ENCODE data around the gene LMAN1L. TPM values are rescaled to one million over a fixed set of nuclear protein-coding genes. Genes with fewer than 3 reads are reported as not detected.
A peak's percentile ranks its signal among the peaks of the same experiment; 100 is the strongest.

LMAN1L gene
- total RNA-seq, 2 donors from 2014 or later, result not detected

DNA sequence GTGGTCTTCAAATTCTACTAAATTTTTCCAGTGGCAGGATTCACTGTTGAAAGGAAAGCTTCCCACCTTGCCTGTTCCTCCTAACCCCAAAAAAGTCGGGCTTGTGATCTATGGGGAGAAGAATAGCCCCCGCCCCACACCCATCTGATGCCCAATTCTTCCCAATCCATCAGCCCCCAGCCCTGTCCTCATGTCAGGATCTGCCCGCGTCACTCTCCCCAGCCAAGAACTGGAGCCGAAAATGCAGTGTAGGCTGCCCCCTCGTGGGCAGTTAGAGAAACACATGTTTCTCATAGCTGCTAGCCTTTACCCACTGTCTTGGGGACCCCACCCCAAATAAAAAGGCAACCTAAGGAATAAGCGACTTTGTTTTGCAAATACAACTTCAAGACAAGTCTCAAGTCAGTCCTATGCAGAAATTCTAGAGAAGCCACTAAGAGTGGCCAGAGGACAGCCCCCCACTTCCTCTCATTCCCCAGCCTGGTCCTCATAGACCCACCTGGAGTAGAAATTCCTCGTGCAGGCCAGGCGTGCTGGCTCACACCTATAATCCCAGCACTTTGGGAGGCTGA, 43.8 kb upstream of the LMAN1L start:
- H3K27me3 ChIP-seq, result no peaks in the 10 kb centered on the region
- no peak for TF ChIP-seq POLR2A (IDR thresholded peaks at IDR 0.05)
- TF ChIP-seq, protein P1, sequence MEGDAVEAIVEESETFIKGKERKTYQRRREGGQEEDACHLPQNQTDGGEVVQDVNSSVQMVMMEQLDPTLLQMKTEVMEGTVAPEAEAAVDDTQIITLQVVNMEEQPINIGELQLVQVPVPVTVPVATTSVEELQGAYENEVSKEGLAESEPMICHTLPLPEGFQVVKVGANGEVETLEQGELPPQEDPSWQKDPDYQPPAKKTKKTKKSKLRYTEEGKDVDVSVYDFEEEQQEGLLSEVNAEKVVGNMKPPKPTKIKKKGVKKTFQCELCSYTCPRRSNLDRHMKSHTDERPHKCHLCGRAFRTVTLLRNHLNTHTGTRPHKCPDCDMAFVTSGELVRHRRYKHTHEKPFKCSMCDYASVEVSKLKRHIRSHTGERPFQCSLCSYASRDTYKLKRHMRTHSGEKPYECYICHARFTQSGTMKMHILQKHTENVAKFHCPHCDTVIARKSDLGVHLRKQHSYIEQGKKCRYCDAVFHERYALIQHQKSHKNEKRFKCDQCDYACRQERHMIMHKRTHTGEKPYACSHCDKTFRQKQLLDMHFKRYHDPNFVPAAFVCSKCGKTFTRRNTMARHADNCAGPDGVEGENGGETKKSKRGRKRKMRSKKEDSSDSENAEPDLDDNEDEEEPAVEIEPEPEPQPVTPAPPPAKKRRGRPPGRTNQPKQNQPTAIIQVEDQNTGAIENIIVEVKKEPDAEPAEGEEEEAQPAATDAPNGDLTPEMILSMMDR (IDR thresholded peaks at IDR 0.05), result peak; percentile 59 to 84 (median 78)
- peak; percentile 68 for ATAC-seq
- DNase-seq, result peak; percentile 67 to 74 (median 68)
- no peak overlapping the region for H3K4me3 ChIP-seq
- H3K4me1 ChIP-seq, result peaks cover 6% of the 10 kb centered on the region
- intact Hi-C loops (cut with DNase I), result loop anchor here (5.0 to 10.0 kb wide), 2 partner anchors 137 to 384 kb away; no protein-coding TSS in a partner anchor
- no peaks in the 10 kb centered on the region for H3K36me3 ChIP-seq (replicated peaks in 1 of 2; ENCODE audit: insufficient read depth in 1 of 2, low read depth in 2 of 2)
- no peak overlapping the region for H3K27ac ChIP-seq
- H3K9me3 ChIP-seq, result no peaks in the 10 kb centered on the region
- WGBS, 2 donors, result 1 to 2% methylated on average over 9 of the region's 9 CpGs

DNA sequence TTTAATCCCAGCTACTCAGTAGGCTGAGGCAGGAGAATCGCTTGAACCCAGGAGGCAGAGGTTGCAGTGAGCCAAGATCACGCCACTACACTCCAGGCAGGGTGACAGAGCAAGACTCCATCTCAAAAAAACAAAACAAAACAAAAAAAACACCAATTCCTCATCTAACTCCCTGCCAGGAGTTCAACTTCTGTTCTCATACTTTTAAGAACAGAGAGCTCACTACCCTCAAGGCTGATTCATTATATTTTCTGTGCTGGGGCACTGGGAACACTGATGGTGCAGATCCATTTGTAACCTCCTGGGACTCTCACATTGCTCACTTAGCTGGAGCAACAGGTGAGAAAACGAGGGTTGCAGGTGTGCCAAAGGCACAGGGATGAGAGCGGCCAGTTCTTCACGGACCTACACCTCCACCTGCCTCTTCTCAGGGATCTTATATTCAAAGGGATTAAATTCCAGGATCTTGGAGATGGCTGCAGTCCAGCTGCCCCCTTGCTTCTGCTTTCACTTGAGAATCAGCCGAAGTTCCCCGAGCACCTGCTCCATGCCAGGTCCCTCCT, 43.1 kb upstream of the LMAN1L start:
- H3K4me3 ChIP-seq, result no peak overlapping the region
- TF ChIP-seq POLR2A (IDR thresholded peaks at IDR 0.05), result no peak
- TF ChIP-seq, protein P1 (IDR thresholded peaks at IDR 0.05), result no peak
- no peaks in the 10 kb centered on the region for H3K9me3 ChIP-seq
- WGBS, 2 donors, result 16 to 45% methylated on average over 5 to 7 of the region's 7 CpGs
- H3K27ac ChIP-seq, result no peak overlapping the region
- H3K27me3 ChIP-seq, result no peaks in the 10 kb centered on the region
- DNase-seq (no peak), ATAC-seq (no peak)
- H3K4me1 ChIP-seq, result peaks cover 6% of the 10 kb centered on the region
- no peaks in the 10 kb centered on the region for H3K36me3 ChIP-seq (replicated peaks in 1 of 2; ENCODE audit: insufficient read depth in 1 of 2, low read depth in 2 of 2)
- intact Hi-C loops (cut with DNase I), result loop anchor here (5.0 to 10.0 kb wide), 3 partner anchors 137 to 385 kb away; no protein-coding TSS in a partner anchor

DNA sequence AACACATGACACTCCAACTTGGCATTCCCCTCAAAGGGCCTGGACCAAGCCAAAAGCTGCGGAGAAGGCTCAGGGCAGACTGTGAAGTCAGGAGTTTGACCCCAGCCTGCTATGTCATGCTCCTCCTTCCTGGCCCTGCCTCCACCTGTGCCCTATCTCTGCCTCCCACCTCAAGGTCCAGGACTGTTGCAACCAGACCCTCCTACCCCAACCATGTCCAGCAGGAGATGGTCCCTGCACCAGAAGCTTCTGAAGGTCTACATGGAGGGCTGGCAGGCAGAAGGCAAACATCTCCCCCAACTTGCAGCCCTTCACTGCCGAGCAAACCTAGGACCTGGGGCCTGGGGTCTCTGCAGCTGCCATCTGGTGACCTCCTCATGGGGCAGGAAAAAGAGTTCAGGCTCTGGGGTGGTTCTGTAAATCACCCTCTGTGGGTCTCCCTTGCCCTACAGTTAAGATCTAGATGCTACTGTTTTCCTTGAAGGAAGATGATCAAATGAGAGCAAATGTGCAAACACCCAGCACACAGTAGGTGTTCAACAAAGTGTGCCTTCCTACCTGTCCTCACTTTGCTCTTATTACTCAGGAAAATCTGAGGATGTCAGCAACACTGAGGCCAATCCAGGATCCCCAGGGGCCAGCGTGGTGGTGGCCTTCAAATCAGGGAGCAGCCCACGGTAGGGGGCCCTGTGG, 42.3 kb upstream of the LMAN1L start:
- Histone ChIP-seq H3K4me3 (no peak overlapping the region), H3K9me3 (no peaks in the 10 kb centered on the region), H3K27me3 (no peaks in the 10 kb centered on the region), H3K36me3 (replicated peaks in 1 of 2; ENCODE audit: insufficient read depth in 1 of 2, low read depth in 2 of 2) (no peaks in the 10 kb centered on the region), H3K4me1 (peaks cover 6% of the 10 kb centered on the region), H3K27ac (no peak overlapping the region)
- no peak for TF ChIP-seq POLR2A (IDR thresholded peaks at IDR 0.05)
- TF ChIP-seq, protein P1 (IDR thresholded peaks at IDR 0.05), result no peak
- DNase-seq (no peak), ATAC-seq (no peak)
- WGBS, 2 donors, result 19 to 34% methylated on average over 2 to 4 of the region's 4 CpGs
- intact Hi-C loops (cut with DNase I), result loop anchor here (5.0 kb wide), 1 partner anchor 182 kb away; no protein-coding TSS in a partner anchor

DNA sequence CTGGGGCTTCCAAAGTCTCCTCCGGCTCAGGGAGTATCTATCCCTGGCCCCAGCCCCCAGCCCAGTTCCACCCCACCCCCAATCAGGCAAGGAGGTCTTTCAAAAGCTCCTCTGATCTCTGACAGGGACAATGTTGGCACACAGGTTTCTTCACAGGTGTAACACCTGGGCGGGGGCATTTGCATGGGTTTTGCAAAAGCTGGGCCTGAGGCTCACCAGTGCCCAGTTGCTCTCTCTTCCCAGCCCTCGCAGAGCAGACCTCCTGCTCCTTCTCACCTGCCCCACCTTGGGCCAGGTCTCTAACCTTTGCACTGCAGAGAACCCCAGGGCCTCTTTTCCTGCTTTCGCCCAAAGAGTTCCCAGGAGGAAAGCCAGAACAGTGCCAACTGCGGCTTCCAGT, 39.3 kb upstream of the LMAN1L start:
- no peaks in the 10 kb centered on the region for H3K9me3 ChIP-seq
- H3K27ac ChIP-seq, result no peak overlapping the region
- ATAC-seq, result no peak
- H3K27me3 ChIP-seq, result no peaks in the 10 kb centered on the region
- 84 to 91% methylated on average over 4 to 5 of the region's 5 CpGs for WGBS, 2 donors
- no peak for DNase-seq
- H3K4me1 ChIP-seq, result peaks cover 6% of the 10 kb centered on the region
- TF ChIP-seq POLR2A (IDR thresholded peaks at IDR 0.05), result no peak
- TF ChIP-seq, protein P1 (IDR thresholded peaks at IDR 0.05), result no peak
- intact Hi-C loops (cut with DNase I), result loop anchor here (5.0 kb wide), 1 partner anchor 179 kb away; no protein-coding TSS in a partner anchor
- H3K4me3 ChIP-seq, result no peak overlapping the region
- H3K36me3 ChIP-seq (replicated peaks in 1 of 2; ENCODE audit: insufficient read depth in 1 of 2, low read depth in 2 of 2), result no peaks in the 10 kb centered on the region
